HepG2 (cell line): ENCODE measurements around the gene DNMT3A. TPM values are rescaled to one million over a fixed set of nuclear protein-coding genes. Genes with fewer than 3 reads are reported as not detected.

ENCODE experiments used
- ARID2 ChIP-seq: sonication (generic); formaldehyde crosslinking; IDR thresholded peaks from 2 replicates; pipeline ENCODE4 v1.8.1; 2022; ENCODE audit warnings: mild to moderate bottlenecking, missing genetic modification reagents, borderline replicate concordance
- EHMT2 ChIP-seq: fragments of 200-600 bp; sonication (generic); IDR thresholded peaks from 2 replicates; pipeline ENCODE4 v1.7.0; 2017; ENCODE audit warnings: antibody characterized with exemption, low read depth, low read length, borderline replicate concordance
- HNRNPUL1 ChIP-seq: fragments of 200-400 bp; formaldehyde crosslinking; IDR thresholded peaks from 2 replicates; pipeline ENCODE4 v1.6.1; 2017; ENCODE audit warnings: low read depth, mild to moderate bottlenecking, low read length, moderate library complexity
- RCOR2 ChIP-seq: IDR thresholded peaks from 2 replicates; pipeline ENCODE4 v1.6.1; 2016; ENCODE audit warnings: missing biosample characterization, missing genetic modification reagents
- REL ChIP-seq: sonication (generic); formaldehyde crosslinking; conservative IDR thresholded peaks from 2 replicates; pipeline ENCODE4 v1.8.0; 2022; ENCODE audit warnings: mild to moderate bottlenecking, missing genetic modification reagents, moderate library complexity
- RNF2 ChIP-seq: fragments of 450-650 bp; conservative IDR thresholded peaks from 2 replicates; pipeline ENCODE4 v1.6.1; 2016; ENCODE audit warnings: low read depth
- ZBTB20 ChIP-seq: sonication (generic); formaldehyde crosslinking; IDR thresholded peaks from 2 replicates; pipeline ENCODE4 v1.8.1; 2023; ENCODE audit warnings: missing genetic modification reagents, low read depth, mild to moderate bottlenecking, borderline replicate concordance
- ZBTB7B ChIP-seq: sonication (generic); formaldehyde crosslinking; IDR thresholded peaks from 2 replicates; pipeline ENCODE4 v1.4.0; 2020; ENCODE audit warnings: missing genetic modification reagents
- ZNF383 ChIP-seq: sonication (generic); formaldehyde crosslinking; IDR thresholded peaks from 2 replicates; pipeline ENCODE4 v1.4.0; 2020; ENCODE audit warnings: missing genetic modification reagents, mild to moderate bottlenecking, borderline replicate concordance
- ZNF430 ChIP-seq: sonication (generic); formaldehyde crosslinking; IDR thresholded peaks from 2 replicates; pipeline ENCODE4 v1.9.0; 2021; ENCODE audit warnings: mild to moderate bottlenecking, missing genetic modification reagents
- ZNF547 ChIP-seq: sonication (generic); formaldehyde crosslinking; IDR thresholded peaks from 2 replicates; pipeline ENCODE4 v1.5.1; 2020; ENCODE audit warnings: mild to moderate bottlenecking, missing genetic modification reagents
- ZSCAN25 ChIP-seq: sonication (generic); formaldehyde crosslinking; IDR thresholded peaks from 2 replicates; pipeline ENCODE4 v1.8.0; 2022; ENCODE audit warnings: mild to moderate bottlenecking, missing genetic modification reagents
- ZSCAN29 ChIP-seq: sonication (generic); formaldehyde crosslinking; conservative IDR thresholded peaks from 2 replicates; pipeline ENCODE4 v1.4.0; 2020; ENCODE audit warnings: mild to moderate bottlenecking, missing genetic modification reagents
- polyA plus RNA-seq, 8 experiments: library from polyadenylated mRNA; depleted of rRNA in 3 of 8; stranded (reverse) in 7 of 8; unstranded in 1 of 8; fragments of >200 nt; fragmentation: Illumina TruSeq in 4 of 8; extraction: Trizol in 4 of 8; gene quantifications; 2 replicates each; pipeline versions ENCODE4 v1.2.1 to v1.2.3, GENCODE V29; 2011 to 2016; ENCODE audit warnings: low read depth in 4 of 8, missing spikeins in 1 of 8, mixed read lengths in 1 of 8; ENCODE audit not compliant: insufficient read depth in 1 of 8
- total RNA-seq, 5 experiments: library from RNA; depleted of rRNA; stranded (reverse); fragments of >200 nt; fragmentation: Illumina TruSeq; extraction: Trizol; gene quantifications; 2 replicates each; pipeline ENCODE4 v1.2.3, GENCODE V29; 2016; ENCODE audit warnings: low read depth in 1 of 5
- TF ChIP-seq, protein P1 (sequence below): sonication (generic); formaldehyde crosslinking; IDR thresholded peaks from 2 replicates; pipeline ENCODE4 v1.4.0; 2020; ENCODE audit warnings: low read depth, missing genetic modification reagents
- TF ChIP-seq, protein P2 (sequence below): IDR thresholded peaks from 2 replicates; pipeline ENCODE4 v1.6.1; 2012; ENCODE audit warnings: inconsistent platforms
- TF ChIP-seq, protein P3 (sequence below): sonication (generic); formaldehyde crosslinking; IDR thresholded peaks from 2 replicates; pipeline ENCODE4 v1.8.0; 2022; ENCODE audit warnings: missing genetic modification reagents, mild to moderate bottlenecking, moderate library complexity, borderline replicate concordance
- TF ChIP-seq, protein P4 (sequence below): sonication (generic); formaldehyde crosslinking; IDR thresholded peaks from 2 replicates; pipeline ENCODE4 v1.5.0; 2020; ENCODE audit warnings: missing genetic modification reagents
- TF ChIP-seq, protein P5 (sequence below): sonication (generic); formaldehyde crosslinking; IDR thresholded peaks from 2 replicates; pipeline ENCODE4 v1.5.0; 2020; ENCODE audit warnings: missing genetic modification reagents
- TF ChIP-seq, protein P6 (sequence below): sonication (generic); formaldehyde crosslinking; IDR thresholded peaks from 2 replicates; pipeline ENCODE4 v1.8.0; 2022; ENCODE audit warnings: missing genetic modification reagents, mild to moderate bottlenecking, inconsistent platforms, borderline replicate concordance

DNMT3A gene
- total and polyA plus RNA-seq, 2 of the 13 experiments (the other 11 are each of a cell fraction or from before 2014, with no cell fraction given), result 14.7 to 29.1 TPM

DNA sequence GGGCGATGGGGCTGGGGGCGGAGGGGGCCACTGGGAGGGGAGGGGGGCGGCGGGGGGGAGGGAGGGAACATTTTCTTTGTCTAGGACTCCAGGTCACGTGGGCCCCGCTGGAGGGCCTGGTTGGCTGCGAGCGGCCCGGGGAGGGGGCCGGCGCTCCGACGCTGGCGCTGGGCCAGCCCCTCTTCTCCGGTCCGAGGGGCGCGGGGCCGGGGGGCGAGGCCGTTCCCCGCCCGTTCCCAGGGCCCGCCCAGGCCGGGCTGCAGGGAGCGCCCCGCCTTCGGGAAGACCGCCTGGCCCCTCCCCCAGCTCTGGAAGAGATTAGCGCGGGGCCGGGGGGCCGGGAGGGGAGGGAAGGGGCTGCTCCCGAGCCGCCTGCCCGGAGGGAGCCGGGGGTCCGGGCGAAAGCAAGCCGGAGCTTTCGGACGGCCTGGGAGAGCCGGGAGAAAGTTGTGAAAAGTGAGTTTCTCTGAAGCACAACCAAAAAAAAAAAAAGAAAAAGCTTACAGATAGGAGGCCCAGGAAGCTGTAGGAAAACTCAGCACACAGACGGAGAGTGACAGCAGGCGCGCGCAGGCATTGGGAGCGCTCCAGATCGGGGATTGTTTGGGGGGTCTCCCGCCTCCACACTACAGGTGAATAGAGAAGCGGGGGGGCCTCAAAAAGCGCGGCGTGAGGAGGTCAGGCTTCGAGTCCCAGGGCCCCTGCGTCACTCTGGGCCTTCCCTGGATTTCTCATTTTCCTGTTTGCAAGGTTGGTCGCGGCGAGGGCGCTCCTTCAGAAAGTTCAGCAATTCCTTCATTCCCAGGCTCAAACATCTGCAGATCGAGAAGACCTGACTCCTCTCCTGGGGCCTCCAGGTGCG, 89.2 kb downstream of the DNMT3A start (continued):
- TF ChIP-seq, protein P1, sequence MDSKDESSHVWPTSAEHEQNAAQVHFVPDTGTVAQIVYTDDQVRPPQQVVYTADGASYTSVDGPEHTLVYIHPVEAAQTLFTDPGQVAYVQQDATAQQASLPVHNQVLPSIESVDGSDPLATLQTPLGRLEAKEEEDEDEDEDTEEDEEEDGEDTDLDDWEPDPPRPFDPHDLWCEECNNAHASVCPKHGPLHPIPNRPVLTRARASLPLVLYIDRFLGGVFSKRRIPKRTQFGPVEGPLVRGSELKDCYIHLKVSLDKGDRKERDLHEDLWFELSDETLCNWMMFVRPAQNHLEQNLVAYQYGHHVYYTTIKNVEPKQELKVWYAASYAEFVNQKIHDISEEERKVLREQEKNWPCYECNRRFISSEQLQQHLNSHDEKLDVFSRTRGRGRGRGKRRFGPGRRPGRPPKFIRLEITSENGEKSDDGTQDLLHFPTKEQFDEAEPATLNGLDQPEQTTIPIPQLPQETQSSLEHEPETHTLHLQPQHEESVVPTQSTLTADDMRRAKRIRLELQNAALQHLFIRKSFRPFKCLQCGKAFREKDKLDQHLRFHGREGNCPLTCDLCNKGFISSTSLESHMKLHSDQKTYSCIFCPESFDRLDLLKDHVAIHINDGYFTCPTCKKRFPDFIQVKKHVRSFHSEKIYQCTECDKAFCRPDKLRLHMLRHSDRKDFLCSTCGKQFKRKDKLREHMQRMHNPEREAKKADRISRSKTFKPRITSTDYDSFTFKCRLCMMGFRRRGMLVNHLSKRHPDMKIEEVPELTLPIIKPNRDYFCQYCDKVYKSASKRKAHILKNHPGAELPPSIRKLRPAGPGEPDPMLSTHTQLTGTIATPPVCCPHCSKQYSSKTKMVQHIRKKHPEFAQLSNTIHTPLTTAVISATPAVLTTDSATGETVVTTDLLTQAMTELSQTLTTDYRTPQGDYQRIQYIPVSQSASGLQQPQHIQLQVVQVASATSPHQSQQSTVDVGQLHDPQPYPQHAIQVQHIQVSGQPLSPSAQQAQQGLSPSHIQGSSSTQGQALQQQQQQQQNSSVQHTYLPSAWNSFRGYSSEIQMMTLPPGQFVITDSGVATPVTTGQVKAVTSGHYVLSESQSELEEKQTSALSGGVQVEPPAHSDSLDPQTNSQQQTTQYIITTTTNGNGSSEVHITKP, result no peak
- 0 out of 2 replicates have a peak, but pooled peaks have one; percentile 68 for TF ChIP-seq ZBTB7B (CRISPR knock-in tag)
- no peak for TF ChIP-seq RNF2
- TF ChIP-seq, protein P2, sequence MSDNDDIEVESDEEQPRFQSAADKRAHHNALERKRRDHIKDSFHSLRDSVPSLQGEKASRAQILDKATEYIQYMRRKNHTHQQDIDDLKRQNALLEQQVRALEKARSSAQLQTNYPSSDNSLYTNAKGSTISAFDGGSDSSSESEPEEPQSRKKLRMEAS, result no peak
- no peak for TF ChIP-seq ZBTB20 (CRISPR knock-in tag)
- TF ChIP-seq HNRNPUL1, result no peak
- TF ChIP-seq REL (CRISPR knock-in tag), result no peak
- TF ChIP-seq, protein P3, sequence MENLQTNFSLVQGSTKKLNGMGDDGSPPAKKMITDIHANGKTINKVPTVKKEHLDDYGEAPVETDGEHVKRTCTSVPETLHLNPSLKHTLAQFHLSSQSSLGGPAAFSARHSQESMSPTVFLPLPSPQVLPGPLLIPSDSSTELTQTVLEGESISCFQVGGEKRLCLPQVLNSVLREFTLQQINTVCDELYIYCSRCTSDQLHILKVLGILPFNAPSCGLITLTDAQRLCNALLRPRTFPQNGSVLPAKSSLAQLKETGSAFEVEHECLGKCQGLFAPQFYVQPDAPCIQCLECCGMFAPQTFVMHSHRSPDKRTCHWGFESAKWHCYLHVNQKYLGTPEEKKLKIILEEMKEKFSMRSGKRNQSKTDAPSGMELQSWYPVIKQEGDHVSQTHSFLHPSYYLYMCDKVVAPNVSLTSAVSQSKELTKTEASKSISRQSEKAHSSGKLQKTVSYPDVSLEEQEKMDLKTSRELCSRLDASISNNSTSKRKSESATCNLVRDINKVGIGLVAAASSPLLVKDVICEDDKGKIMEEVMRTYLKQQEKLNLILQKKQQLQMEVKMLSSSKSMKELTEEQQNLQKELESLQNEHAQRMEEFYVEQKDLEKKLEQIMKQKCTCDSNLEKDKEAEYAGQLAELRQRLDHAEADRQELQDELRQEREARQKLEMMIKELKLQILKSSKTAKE (CRISPR knock-in tag), result no peak
- TF ChIP-seq, protein P4, sequence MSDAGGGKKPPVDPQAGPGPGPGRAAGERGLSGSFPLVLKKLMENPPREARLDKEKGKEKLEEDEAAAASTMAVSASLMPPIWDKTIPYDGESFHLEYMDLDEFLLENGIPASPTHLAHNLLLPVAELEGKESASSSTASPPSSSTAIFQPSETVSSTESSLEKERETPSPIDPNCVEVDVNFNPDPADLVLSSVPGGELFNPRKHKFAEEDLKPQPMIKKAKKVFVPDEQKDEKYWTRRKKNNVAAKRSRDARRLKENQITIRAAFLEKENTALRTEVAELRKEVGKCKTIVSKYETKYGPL, result no peak
- TF ChIP-seq EHMT2, result no peak
- TF ChIP-seq, protein P5, sequence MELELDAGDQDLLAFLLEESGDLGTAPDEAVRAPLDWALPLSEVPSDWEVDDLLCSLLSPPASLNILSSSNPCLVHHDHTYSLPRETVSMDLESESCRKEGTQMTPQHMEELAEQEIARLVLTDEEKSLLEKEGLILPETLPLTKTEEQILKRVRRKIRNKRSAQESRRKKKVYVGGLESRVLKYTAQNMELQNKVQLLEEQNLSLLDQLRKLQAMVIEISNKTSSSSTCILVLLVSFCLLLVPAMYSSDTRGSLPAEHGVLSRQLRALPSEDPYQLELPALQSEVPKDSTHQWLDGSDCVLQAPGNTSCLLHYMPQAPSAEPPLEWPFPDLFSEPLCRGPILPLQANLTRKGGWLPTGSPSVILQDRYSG (CRISPR knock-in tag), result no peak
- TF ChIP-seq, protein P6, sequence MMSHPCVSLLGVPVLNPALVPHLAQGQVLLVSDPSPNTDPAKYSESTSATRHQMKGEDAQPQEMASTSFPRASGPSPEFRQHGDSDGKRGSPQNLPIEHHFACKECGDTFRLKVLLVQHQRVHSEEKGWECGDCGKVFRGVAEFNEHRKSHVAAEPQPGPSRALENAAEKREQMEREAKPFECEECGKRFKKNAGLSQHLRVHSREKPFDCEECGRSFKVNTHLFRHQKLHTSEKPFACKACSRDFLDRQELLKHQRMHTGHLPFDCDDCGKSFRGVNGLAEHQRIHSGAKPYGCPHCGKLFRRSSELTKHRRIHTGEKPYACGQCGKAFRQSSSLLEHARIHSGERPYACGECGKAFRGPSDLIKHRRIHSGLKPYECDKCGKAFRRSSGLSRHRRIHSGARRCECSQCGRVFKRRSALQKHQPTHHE (CRISPR knock-in tag), result no peak
- no peak; the same call in 1 of the 2 replicates for TF ChIP-seq ZNF430 (CRISPR knock-in tag)
- no peak for TF ChIP-seq ZNF547 (CRISPR knock-in tag)
- peak; percentile 62; the same call in 1 of the 2 replicates for TF ChIP-seq ZSCAN25 (CRISPR knock-in tag)
- TF ChIP-seq ZNF383 (CRISPR knock-in tag), result no peak
- TF ChIP-seq ARID2, result 0 out of 2 replicates have a peak, but pooled peaks have one; percentile 50
- TF ChIP-seq ZSCAN29, result no peak
- TF ChIP-seq RCOR2 (CRISPR knock-in tag), result no peak
